CD4-positive, CD25-positive, alpha-beta regulatory T cell (primary cell): ENCODE results near the gene CR2. TPM values are rescaled to one million over a fixed set of nuclear protein-coding genes. Genes with fewer than 3 reads are reported as not detected.
"Not testable (repeated sequence)": the region's sequence is repeated elsewhere in the genome, so short reads cannot be mapped to it uniquely, and the experiment has no call there.

Experiments used
- ATAC-seq, 2 donors: fragments of 150-1000 bp; cut with Tn5 transposase; one replicate each; pipeline ENCODE4 v1.10.0; 2021; ENCODE audit warnings: low read depth in 2 of 2, moderate number of reproducible peaks in 2 of 2, moderate library complexity in 1 of 2
- DNase-seq, 3 donors: peaks; one replicate each; pipeline versions ENCODE4 v3.0.0 to v3.0.0-alpha.2; 2012 to 2022; ENCODE audit warnings: mixed read lengths in 1 of 3
- H3K27ac ChIP-seq: one replicate; pipeline ENCODE4 v1.7.0; 2013; ENCODE audit warnings: mild to moderate bottlenecking, low read length; ENCODE audit not compliant: insufficient read depth, poor library complexity, severe bottlenecking
- H3K27me3 ChIP-seq: one replicate; pipeline ENCODE4 v1.7.0; 2013; ENCODE audit warnings: low read length; ENCODE audit not compliant: control insufficient read depth, insufficient read depth
- H3K36me3 ChIP-seq: one replicate; pipeline ENCODE4 v1.7.0; 2013; ENCODE audit warnings: mild to moderate bottlenecking, low read length, moderate library complexity; ENCODE audit not compliant: control insufficient read depth, insufficient read depth
- H3K4me1 ChIP-seq: 2 replicates; pipeline ENCODE4 v1.7.0; 2013; ENCODE audit warnings: mild to moderate bottlenecking, low read length; ENCODE audit not compliant: insufficient read depth, control insufficient read depth, poor library complexity, severe bottlenecking
- H3K4me3 ChIP-seq: one replicate; pipeline ENCODE4 v1.7.0; 2013; ENCODE audit warnings: low read depth, mild to moderate bottlenecking, low read length, moderate library complexity
- H3K9me3 ChIP-seq, 2 experiments: 1 replicate in 1 of 2; 2 replicates in 1 of 2; pipeline ENCODE4 v1.7.0; 2013; ENCODE audit warnings: low read length in 2 of 2, mild to moderate bottlenecking in 1 of 2, moderate library complexity in 1 of 2; ENCODE audit not compliant: control insufficient read depth in 2 of 2
- H3K27ac Mint-ChIP-seq, 3 donors: one replicate each; pipeline ENCODE4 v1.8.0; 2020 to 2022; ENCODE audit warnings: mild to moderate bottlenecking in 3 of 3, mixed read lengths in 3 of 3, moderate library complexity in 2 of 3
- H3K27me3 Mint-ChIP-seq: one replicate; pipeline ENCODE4 v1.8.0; 2022; ENCODE audit warnings: mild to moderate bottlenecking, mixed read lengths
- H3K36me3 Mint-ChIP-seq: one replicate; pipeline ENCODE4 v1.8.0; 2020; ENCODE audit warnings: mixed read lengths
- H3K4me1 Mint-ChIP-seq, 4 donors: one replicate each; pipeline ENCODE4 v1.8.0; 2020 to 2022; ENCODE audit warnings: mixed read lengths in 4 of 4, mild to moderate bottlenecking in 1 of 4
- H3K4me3 Mint-ChIP-seq, 4 donors: one replicate each; pipeline ENCODE4 v1.8.0; 2020 to 2022; ENCODE audit warnings: mild to moderate bottlenecking in 4 of 4, mixed read lengths in 4 of 4, moderate library complexity in 3 of 4
- H3K9me3 Mint-ChIP-seq, 7 donors: one replicate each; pipeline ENCODE4 v1.8.0; 2020 to 2022; ENCODE audit warnings: mixed read lengths in 7 of 7, mild to moderate bottlenecking in 3 of 7, moderate library complexity in 2 of 7
- polyA plus RNA-seq, 4 donors: library from polyadenylated mRNA; unstranded; fragments of 300-500 nt; fragmentation: Illumina TruSeq; gene quantifications; one replicate each; pipeline ENCODE4 v1.2.3, GENCODE V29; 2021
- total RNA-seq: library from RNA; stranded (reverse); gene quantifications from one replicate; pipeline ENCODE4 v1.2.3, GENCODE V29; 2022

The CR2 gene
- total and polyA plus RNA-seq, 5 donors from 2014 or later, result 0.22 to 0.69 (median 0.29) TPM; not detected in 1

- Histone ChIP-seq H3K27me3 (peaks cover 2% of the 10 kb centered on the region), H3K4me1 (no peaks in the 10 kb centered on the region), H3K36me3 (no peaks in the 10 kb centered on the region), H3K9me3 (no peaks in the 10 kb centered on the region), H3K27ac (no peak overlapping the region), H3K4me3 (no peak overlapping the region)
- ATAC-seq, result no peak
- Mint-ChIP-seq H3K4me1 (no peaks in the 10 kb centered on the region), H3K27me3 (peaks cover 17% of the 10 kb centered on the region), H3K4me3 (no peak overlapping the region), H3K27ac (no peak overlapping the region), H3K36me3 (no peaks in the 10 kb centered on the region), H3K9me3 (peaks cover 0 to 6% (median 0%) of the 10 kb centered on the region in 7 donors)
- DNase-seq, result no peak
Observed at GRCh38 chr1:207514890-207515289, 60.8 kb downstream of the CR2 start.

GRCh38 chr1:207516729-207517128, 62.6 kb downstream of the CR2 start:
- H3K4me3 Mint-ChIP-seq, result no peak overlapping the region
- H3K4me3 ChIP-seq, result no peak overlapping the region
- no peaks in the 10 kb centered on the region for H3K4me1 ChIP-seq
- H3K27ac ChIP-seq, result no peak overlapping the region
- DNase-seq (no peak), ATAC-seq (no peak)
- H3K9me3 ChIP-seq, result no peaks in the 10 kb centered on the region
- H3K27me3 Mint-ChIP-seq, result peaks cover 8% of the 10 kb centered on the region
- no peaks in the 10 kb centered on the region for H3K4me1 Mint-ChIP-seq
- H3K36me3 Mint-ChIP-seq, result no peaks in the 10 kb centered on the region
- H3K36me3 ChIP-seq, result no peaks in the 10 kb centered on the region
- H3K9me3 Mint-ChIP-seq, result peaks cover 0 to 6% (median 0%) of the 10 kb centered on the region in 7 donors
- peaks cover 2% of the 10 kb centered on the region for H3K27me3 ChIP-seq
- H3K27ac Mint-ChIP-seq, result no peak overlapping the region

GRCh38 chr1:207518608-207519236, 64.6 kb downstream of the CR2 start:
- H3K4me1 Mint-ChIP-seq, result no peaks in the 10 kb centered on the region
- Histone ChIP-seq H3K27me3 (no peaks in the 10 kb centered on the region), H3K36me3 (no peaks in the 10 kb centered on the region), H3K9me3 (no peaks in the 10 kb centered on the region), H3K27ac (no peak overlapping the region), H3K4me1 (no peaks in the 10 kb centered on the region), H3K4me3 (no peak overlapping the region)
- peaks cover 0 to 6% (median 0%) of the 10 kb centered on the region in 7 donors for H3K9me3 Mint-ChIP-seq
- H3K27ac Mint-ChIP-seq, result no peak overlapping the region
- no peak overlapping the region for H3K4me3 Mint-ChIP-seq
- peaks cover 15% of the 10 kb centered on the region for H3K27me3 Mint-ChIP-seq
- DNase-seq, result no peak
- no peaks in the 10 kb centered on the region for H3K36me3 Mint-ChIP-seq
- no peak for ATAC-seq

- Histone ChIP-seq H3K9me3 (no peaks in the 10 kb centered on the region), H3K4me1 (no peaks in the 10 kb centered on the region), H3K4me3 (no peak overlapping the region), H3K27me3 (no peaks in the 10 kb centered on the region), H3K36me3 (no peaks in the 10 kb centered on the region), H3K27ac (no peak overlapping the region)
- DNase-seq (no peak), ATAC-seq (no peak)
- Mint-ChIP-seq H3K27ac (peak overlapping the region in 1 of 3 donors; percentile 74), H3K27me3 (peaks cover 16% of the 10 kb centered on the region), H3K9me3 (peaks cover 0 to 6% (median 0%) of the 10 kb centered on the region in 7 donors), H3K4me1 (no peaks in the 10 kb centered on the region), H3K4me3 (no peak overlapping the region), H3K36me3 (no peaks in the 10 kb centered on the region)
Observed at GRCh38 chr1:207519505-207520399, 65.6 kb downstream of the CR2 start.

- not testable (repeated sequence) for H3K4me3 ChIP-seq, H3K4me1 Mint-ChIP-seq, H3K36me3 ChIP-seq, ATAC-seq, H3K9me3 ChIP-seq, H3K4me1 ChIP-seq, H3K9me3 Mint-ChIP-seq, H3K4me3 Mint-ChIP-seq, DNase-seq, H3K36me3 Mint-ChIP-seq, H3K27me3 ChIP-seq, H3K27ac ChIP-seq
- peaks cover 19% of the 10 kb centered on the region for H3K27me3 Mint-ChIP-seq
- H3K27ac Mint-ChIP-seq, result peak overlapping the region in 1 of 3 donors; percentile 74
Observed at GRCh38 chr1:207520400-207521345, 66.5 kb downstream of the CR2 start.

- H3K27ac ChIP-seq, H3K4me3 ChIP-seq, H3K9me3 ChIP-seq, H3K4me1 ChIP-seq, DNase-seq, H3K4me3 Mint-ChIP-seq, H3K36me3 ChIP-seq, H3K9me3 Mint-ChIP-seq, H3K27me3 ChIP-seq, ATAC-seq, H3K27ac Mint-ChIP-seq, H3K36me3 Mint-ChIP-seq, H3K4me1 Mint-ChIP-seq: not testable (repeated sequence)
- H3K27me3 Mint-ChIP-seq, result peaks cover 14% of the 10 kb centered on the region
Observed at GRCh38 chr1:207525239-207525638, 71.1 kb downstream of the CR2 start.

- ATAC-seq, H3K27ac Mint-ChIP-seq, H3K4me3 Mint-ChIP-seq, H3K27ac ChIP-seq, H3K36me3 Mint-ChIP-seq, H3K36me3 ChIP-seq, DNase-seq, H3K4me1 Mint-ChIP-seq, H3K9me3 ChIP-seq, H3K27me3 Mint-ChIP-seq, H3K9me3 Mint-ChIP-seq, H3K27me3 ChIP-seq, H3K4me3 ChIP-seq, H3K4me1 ChIP-seq: not testable (repeated sequence)
Observed at GRCh38 chr1:207528401-207528800, 74.3 kb downstream of the CR2 start.
